ENCODE results near the gene NCAPG2. TPM values are rescaled to one million over a fixed set of nuclear protein-coding genes. Genes with fewer than 3 reads are reported as not detected.
A peak's percentile ranks its signal among the peaks of the same experiment; 100 is the strongest.

NCAPG2 gene
- total RNA-seq, 8 experiments from 2014 or later: 1.0 to 31.6 (median 4.2) TPM

GRCh38 chr7:158742065-158742821 is 37.6 kb upstream of the NCAPG2 start:
- no peak overlapping the region for H3K27ac ChIP-seq
- ATAC-seq (replicated peaks in 6 of 8): no peak
- H3K4me1 ChIP-seq (replicated peaks in 1 of 2): no peaks in the 10 kb centered on the region
- H3K4me3 ChIP-seq: no peak overlapping the region
- in situ Hi-C loops (cut with MboI; ENCODE audit: low pct_unique_long_range_greater_than_20kb in 2 of 9, low sequenced_read_pairs in 9 of 9, unreplicated experiment in 9 of 9): no loop called here
- WGBS, 10 experiments: 90 to 100% (median 98%) methylated on average over 2 to 12 of the region's 19 CpGs; no CpG with 5 or more reads in 4 of the 10 experiments

GRCh38 chr7:158741294-158741666 is 36.7 kb upstream of the NCAPG2 start:
- ATAC-seq (replicated peaks in 6 of 8): no peak
- in situ Hi-C loops (cut with MboI; ENCODE audit: low pct_unique_long_range_greater_than_20kb in 2 of 9, low sequenced_read_pairs in 9 of 9, unreplicated experiment in 9 of 9): no loop called here
- WGBS, 10 experiments: 96% methylated on average over 8 of the region's 14 CpGs; no CpG with 5 or more reads in 9 of the 10 experiments
- no peaks in the 10 kb centered on the region for H3K4me1 ChIP-seq (replicated peaks in 1 of 2)
- no peak overlapping the region for H3K4me3 ChIP-seq
- H3K27ac ChIP-seq: no peak overlapping the region

- H3K27ac ChIP-seq: no peak overlapping the region
- no peak overlapping the region for H3K4me3 ChIP-seq
- peak in 1 of 8 experiments; percentile 66 for ATAC-seq (replicated peaks in 6 of 8)
- H3K4me1 ChIP-seq (replicated peaks in 1 of 2): no peaks in the 10 kb centered on the region
- in situ Hi-C loops (cut with MboI; ENCODE audit: low pct_unique_long_range_greater_than_20kb in 2 of 9, low sequenced_read_pairs in 9 of 9, unreplicated experiment in 9 of 9): no loop called here
- WGBS, 10 experiments: 38 to 100% (median 84%) methylated on average over 1 to 11 of the region's 16 CpGs; no CpG with 5 or more reads in 2 of the 10 experiments
Measured at GRCh38 chr7:158740657-158741293, 36.2 kb upstream of the NCAPG2 start.

- in situ Hi-C loops (cut with MboI; ENCODE audit: low pct_unique_long_range_greater_than_20kb in 2 of 9, low sequenced_read_pairs in 9 of 9, unreplicated experiment in 9 of 9): no loop called here
- Histone ChIP-seq H3K4me1 (replicated peaks in 1 of 2) (no peaks in the 10 kb centered on the region), H3K27ac (no peak overlapping the region), H3K4me3 (no peak overlapping the region)
- WGBS, 10 experiments: 33 to 100% (median 81%) methylated on average over 1 to 8 of the region's 15 CpGs; no CpG with 5 or more reads in 2 of the 10 experiments
- ATAC-seq (replicated peaks in 6 of 8): peak in 1 of 8 experiments; percentile 89
Measured at GRCh38 chr7:158740013-158740656, 35.5 kb upstream of the NCAPG2 start.

GRCh38 chr7:158738841-158739240 is 34.2 kb upstream of the NCAPG2 start:
- no peaks in the 10 kb centered on the region for H3K4me1 ChIP-seq (replicated peaks in 1 of 2)
- WGBS, 10 experiments: 91 to 100% (median 96%) methylated on average over 2 to 13 of the region's 15 CpGs
- in situ Hi-C loops (cut with MboI; ENCODE audit: low pct_unique_long_range_greater_than_20kb in 2 of 9, low sequenced_read_pairs in 9 of 9, unreplicated experiment in 9 of 9): no loop called here
- H3K4me3 ChIP-seq: no peak overlapping the region
- no peak overlapping the region for H3K27ac ChIP-seq
- ATAC-seq (replicated peaks in 6 of 8): no peak

GRCh38 chr7:158737064-158737695 is 32.6 kb upstream of the NCAPG2 start:
- H3K27ac ChIP-seq: no peak overlapping the region
- no peaks in the 10 kb centered on the region for H3K4me1 ChIP-seq (replicated peaks in 1 of 2)
- no peak overlapping the region for H3K4me3 ChIP-seq
- in situ Hi-C loops (cut with MboI; ENCODE audit: low pct_unique_long_range_greater_than_20kb in 2 of 9, low sequenced_read_pairs in 9 of 9, unreplicated experiment in 9 of 9): no loop called here
- 73 to 98% (median 87%) methylated on average over 3 to 14 of the region's 19 CpGs for WGBS, 10 experiments
- no peak for ATAC-seq (replicated peaks in 6 of 8)

- WGBS, 10 experiments: 72 to 100% (median 92%) methylated on average over 1 to 4 of the region's 12 CpGs; no CpG with 5 or more reads in 3 of the 10 experiments
- H3K27ac ChIP-seq: no peak overlapping the region
- ATAC-seq (replicated peaks in 6 of 8): no peak
- no peaks in the 10 kb centered on the region for H3K4me1 ChIP-seq (replicated peaks in 1 of 2)
- H3K4me3 ChIP-seq: no peak overlapping the region
- in situ Hi-C loops (cut with MboI; ENCODE audit: low pct_unique_long_range_greater_than_20kb in 2 of 9, low sequenced_read_pairs in 9 of 9, unreplicated experiment in 9 of 9): no loop called here
Measured at GRCh38 chr7:158735935-158736334, 31.3 kb upstream of the NCAPG2 start.

- ATAC-seq (replicated peaks in 6 of 8): peak in 1 of 8 experiments; percentile 47
- WGBS, 10 experiments: 77 to 100% (median 96%) methylated on average over 1 to 6 of the region's 6 CpGs; no CpG with 5 or more reads in 1 of the 10 experiments
- Histone ChIP-seq H3K4me1 (replicated peaks in 1 of 2) (no peaks in the 10 kb centered on the region), H3K4me3 (no peak overlapping the region), H3K27ac (no peak overlapping the region)
- in situ Hi-C loops (cut with MboI; ENCODE audit: low pct_unique_long_range_greater_than_20kb in 2 of 9, low sequenced_read_pairs in 9 of 9, unreplicated experiment in 9 of 9): no loop called here
Measured at GRCh38 chr7:158734861-158735260, 30.3 kb upstream of the NCAPG2 start.

GRCh38 chr7:158733775-158734494 is 29.3 kb upstream of the NCAPG2 start:
- no peaks in the 10 kb centered on the region for H3K4me1 ChIP-seq (replicated peaks in 1 of 2)
- no peak overlapping the region for H3K27ac ChIP-seq
- ATAC-seq (replicated peaks in 6 of 8): no peak
- in situ Hi-C loops (cut with MboI; ENCODE audit: low pct_unique_long_range_greater_than_20kb in 2 of 9, low sequenced_read_pairs in 9 of 9, unreplicated experiment in 9 of 9): no loop called here
- 83 to 100% (median 95%) methylated on average over 2 to 15 of the region's 19 CpGs; no CpG with 5 or more reads in 1 of the 10 experiments for WGBS, 10 experiments
- no peak overlapping the region for H3K4me3 ChIP-seq

GRCh38 chr7:158733220-158733519 is 28.6 kb upstream of the NCAPG2 start:
- in situ Hi-C loops (cut with MboI; ENCODE audit: low pct_unique_long_range_greater_than_20kb in 2 of 9, low sequenced_read_pairs in 9 of 9, unreplicated experiment in 9 of 9): no loop called here
- Histone ChIP-seq H3K27ac (no peak overlapping the region), H3K4me3 (no peak overlapping the region), H3K4me1 (replicated peaks in 1 of 2) (no peaks in the 10 kb centered on the region)
- 33 to 100% (median 80%) methylated on average over 1 of the region's 1 CpG for WGBS, 10 experiments
- peak in 1 of 8 experiments; percentile 19 for ATAC-seq (replicated peaks in 6 of 8)

GRCh38 chr7:158732494-158733219 is 28.1 kb upstream of the NCAPG2 start:
- Histone ChIP-seq H3K4me3 (no peak overlapping the region), H3K27ac (no peak overlapping the region), H3K4me1 (replicated peaks in 1 of 2) (no peaks in the 10 kb centered on the region)
- in situ Hi-C loops (cut with MboI; ENCODE audit: low pct_unique_long_range_greater_than_20kb in 2 of 9, low sequenced_read_pairs in 9 of 9, unreplicated experiment in 9 of 9): no loop called here
- WGBS, 10 experiments: 48 to 80% (median 67%) methylated on average over 2 to 10 of the region's 10 CpGs; no CpG with 5 or more reads in 1 of the 10 experiments
- ATAC-seq (replicated peaks in 6 of 8): peak in 3 of 8 experiments; percentile 23 to 74 (median 53)

GRCh38 chr7:158731761-158732160 is 27.2 kb upstream of the NCAPG2 start:
- WGBS, 10 experiments: 80 to 100% (median 95%) methylated on average over 1 to 5 of the region's 6 CpGs; no CpG with 5 or more reads in 2 of the 10 experiments
- no peak for ATAC-seq (replicated peaks in 6 of 8)
- Histone ChIP-seq H3K4me3 (no peak overlapping the region), H3K27ac (no peak overlapping the region), H3K4me1 (replicated peaks in 1 of 2) (no peaks in the 10 kb centered on the region)
- in situ Hi-C loops (cut with MboI; ENCODE audit: low pct_unique_long_range_greater_than_20kb in 2 of 9, low sequenced_read_pairs in 9 of 9, unreplicated experiment in 9 of 9): no loop called here
